Large intestine (tissue), 3 donors: ENCODE results near the gene FN3KRP. TPM values are rescaled to one million over a fixed set of nuclear protein-coding genes. Genes with fewer than 3 reads are reported as not detected.
"Not testable (repeated sequence)": the region's sequence is repeated elsewhere in the genome, so short reads cannot be mapped to it uniquely, and the experiment has no call there.

Experiments used
- DNase-seq, 2 donors: peaks; one replicate each; pipeline versions ENCODE4 v3.0.0 to v3.0.0-alpha.2; 2013
- H3K27ac ChIP-seq: one replicate; pipeline ENCODE4 v1.5.1; 2013; ENCODE audit warnings: low read length
- H3K27me3 ChIP-seq: 2 replicates; pipeline ENCODE4 v1.6.1; 2013; ENCODE audit warnings: low read length; ENCODE audit not compliant: control insufficient read depth, insufficient read depth
- H3K36me3 ChIP-seq: 2 replicates; pipeline ENCODE4 v1.6.1; 2013; ENCODE audit warnings: low read length; ENCODE audit not compliant: control insufficient read depth, insufficient read depth
- H3K4me1 ChIP-seq: one replicate; pipeline ENCODE4 v1.6.1; 2013; ENCODE audit warnings: low read length; ENCODE audit not compliant: control insufficient read depth, insufficient read depth
- H3K4me3 ChIP-seq: one replicate; pipeline ENCODE4 v1.5.1; 2013; ENCODE audit warnings: low read length
- H3K9me3 ChIP-seq: one replicate; pipeline ENCODE4 v1.6.1; 2013; ENCODE audit warnings: mild to moderate bottlenecking, low read depth, low read length, moderate library complexity; ENCODE audit not compliant: control insufficient read depth
- WGBS: methylation state at CpG from one replicate; pipeline ENCODE4 v1.1.5; 2013; ENCODE audit warnings: low lambda C conversion rate; ENCODE audit not compliant: insufficient coverage; 5-methylcytosine and 5-hydroxymethylcytosine counted together
- polyA plus RNA-seq: library from polyadenylated mRNA; unstranded; fragments of 120-200 nt; gene quantifications from one replicate; pipeline ENCODE4 v1.2.1, GENCODE V29; 2013

The FN3KRP gene
- polyA plus RNA-seq, 1 donor = 44.2 TPM

- Histone ChIP-seq H3K9me3 (peaks cover 6% of the 10 kb centered on the region), H3K4me1 (no peaks in the 10 kb centered on the region), H3K27ac (no peak overlapping the region), H3K36me3 (peaks cover 42% of the 10 kb centered on the region), H3K4me3 (no peak overlapping the region), H3K27me3 (no peaks in the 10 kb centered on the region)
- no peak for DNase-seq
- no CpG with 5 or more reads among the region's 48 CpGs for WGBS
These were observed 13.2 kb downstream of the FN3KRP start for GRCh38 chr17:82729479-82730260.

GRCh38 chr17:82732118-82732743 lies 15.7 kb downstream of the FN3KRP start:
- WGBS = no CpG with 5 or more reads among the region's 13 CpGs
- Histone ChIP-seq H3K27ac (no peak overlapping the region), H3K27me3 (no peaks in the 10 kb centered on the region), H3K9me3 (peaks cover 11% of the 10 kb centered on the region), H3K4me1 (peaks cover 3% of the 10 kb centered on the region), H3K36me3 (peaks cover 31% of the 10 kb centered on the region), H3K4me3 (no peak overlapping the region)
- no peak for DNase-seq

- peak; percentile 71 to 90 for DNase-seq
These were observed 18.7 kb downstream of the FN3KRP start, which contains the start of gene FN3K for GRCh38 chr17:82734987-82735866. TSS of gene FN3K (plus strand) at chr17:82735615. CDS start at chr17:82735637, 22 bp downstream.

GRCh38 chr17:82736511-82737185 lies 20.1 kb downstream of the FN3KRP start:
- peak overlapping the region; percentile 76 for H3K4me3 ChIP-seq

More at GRCh38 chr17:82734987-82735866, 18.7 kb downstream of the FN3KRP start, which contains the start of gene FN3K:
- Histone ChIP-seq H3K4me1 (peaks cover 10% of the 10 kb centered on the region), H3K9me3 (peaks cover 14% of the 10 kb centered on the region), H3K27ac (peak within 1 kb of the TSS; percentile 91), H3K36me3 (peaks cover 35% of the 10 kb centered on the region), H3K4me3 (peak within 1 kb of the TSS; percentile 76), H3K27me3 (no peaks in the 10 kb centered on the region)
- no CpG with 5 or more reads among the region's 101 CpGs for WGBS

GRCh38 chr17:82737967-82738877 lies 21.7 kb downstream of the FN3KRP start:
- peaks cover 19% of the 10 kb centered on the region for H3K9me3 ChIP-seq
- peaks cover 35% of the 10 kb centered on the region for H3K4me1 ChIP-seq
- H3K27me3 ChIP-seq = no peaks in the 10 kb centered on the region
- H3K36me3 ChIP-seq = peaks cover 50% of the 10 kb centered on the region
- peak overlapping the region; percentile 91 for H3K27ac ChIP-seq
- peak overlapping the region; percentile 25 for H3K4me3 ChIP-seq
- DNase-seq = peak; percentile 93 to 96
- no CpG with 5 or more reads among the region's 26 CpGs for WGBS

More at GRCh38 chr17:82736511-82737185, 20.1 kb downstream of the FN3KRP start:
- H3K27me3 ChIP-seq = no peaks in the 10 kb centered on the region
- H3K9me3 ChIP-seq = peaks cover 18% of the 10 kb centered on the region
- WGBS = no CpG with 5 or more reads among the region's 18 CpGs
- peaks cover 21% of the 10 kb centered on the region for H3K4me1 ChIP-seq
- peak overlapping the region; percentile 91 for H3K27ac ChIP-seq
- DNase-seq = peak in 1 of 2 donors; percentile 35
- H3K36me3 ChIP-seq = peaks cover 46% of the 10 kb centered on the region

GRCh38 chr17:82740906-82741759 lies 24.6 kb downstream of the FN3KRP start:
- Histone ChIP-seq H3K4me3 (no peak overlapping the region), H3K27ac (peak overlapping the region; percentile 86), H3K36me3 (peaks cover 55% of the 10 kb centered on the region), H3K4me1 (peaks cover 34% of the 10 kb centered on the region), H3K9me3 (peaks cover 19% of the 10 kb centered on the region), H3K27me3 (no peaks in the 10 kb centered on the region)
- no CpG with 5 or more reads among the region's 10 CpGs for WGBS
- peak; percentile 96 for DNase-seq

- WGBS = no CpG with 5 or more reads among the region's 16 CpGs
- peaks cover 17% of the 10 kb centered on the region for H3K9me3 ChIP-seq
- H3K27ac ChIP-seq = peak overlapping the region; percentile 45
- no peaks in the 10 kb centered on the region for H3K27me3 ChIP-seq
- no peak overlapping the region for H3K4me3 ChIP-seq
- no peak for DNase-seq
- peaks cover 34% of the 10 kb centered on the region for H3K4me1 ChIP-seq
- H3K36me3 ChIP-seq = peaks cover 44% of the 10 kb centered on the region
These were observed 27.1 kb downstream of the FN3KRP start for GRCh38 chr17:82743344-82744219.

- Histone ChIP-seq H3K9me3 (peaks cover 26% of the 10 kb centered on the region), H3K36me3 (peaks cover 45% of the 10 kb centered on the region)
- WGBS = no CpG with 5 or more reads among the region's 7 CpGs
These were observed 28.2 kb downstream of the FN3KRP start for GRCh38 chr17:82744736-82745135.

More at GRCh38 chr17:82744736-82745135, 28.2 kb downstream of the FN3KRP start:
- H3K27me3 ChIP-seq, H3K4me3 ChIP-seq, DNase-seq, H3K27ac ChIP-seq: not testable (repeated sequence)
- peaks cover 32% of the 10 kb centered on the region for H3K4me1 ChIP-seq
